CD14-positive monocyte (primary cell): ENCODE data around the gene PRCD. TPM values are rescaled to one million over a fixed set of nuclear protein-coding genes. Genes with fewer than 3 reads are reported as not detected.
A peak's percentile ranks its signal among the peaks of the same experiment; 100 is the strongest.

ENCODE experiments used
- DNase-seq, 3 donors: peaks; one replicate each; pipeline ENCODE4 v3.0.0-alpha.2; 2011 to 2022
- H2AFZ ChIP-seq: 2 replicates; pipeline ENCODE4 v1.6.0; 2012; ENCODE audit warnings: mild to moderate bottlenecking, low read depth, low read length, inconsistent platforms; ENCODE audit not compliant: insufficient read depth, poor library complexity, severe bottlenecking
- H3K27ac ChIP-seq, 2 donors: 1 replicate in 1 of 2; 2 replicates in 1 of 2; pipeline ENCODE4 v1.5.1; 2012 to 2013; ENCODE audit warnings: low read length in 2 of 2, control low read depth in 1 of 2, inconsistent platforms in 1 of 2, low read depth in 1 of 2, mild to moderate bottlenecking in 1 of 2
- H3K27me3 ChIP-seq, 2 donors: one replicate each; pipeline versions ENCODE4 v1.6.0 to v1.6.1; 2011 to 2013; ENCODE audit warnings: low read length in 2 of 2; ENCODE audit not compliant: control insufficient read depth in 2 of 2, insufficient read depth in 2 of 2
- H3K36me3 ChIP-seq, 2 donors: replicated peaks in 1 of 2; 1 replicate in 1 of 2; 2 replicates in 1 of 2; pipeline versions ENCODE4 v1.5.1 to v1.6.1; 2012 to 2013; ENCODE audit warnings: low read length in 2 of 2, control low read depth in 1 of 2, inconsistent platforms in 1 of 2, mild to moderate bottlenecking in 1 of 2; ENCODE audit not compliant: insufficient read depth in 2 of 2, control insufficient read depth in 1 of 2
- H3K4me1 ChIP-seq, 2 donors: 1 replicate in 1 of 2; 2 replicates in 1 of 2; pipeline versions ENCODE4 v1.5.1 to v1.6.1; 2012 to 2013; ENCODE audit warnings: low read length in 2 of 2, control low read depth in 1 of 2, inconsistent platforms in 1 of 2, mild to moderate bottlenecking in 1 of 2, moderate library complexity in 1 of 2; ENCODE audit not compliant: insufficient read depth in 2 of 2, control insufficient read depth in 1 of 2
- H3K4me2 ChIP-seq: replicated peaks from 2 replicates; pipeline ENCODE3; 2012; ENCODE audit warnings: low read length, moderate library complexity, mild to moderate bottlenecking; ENCODE audit not compliant: poor library complexity, severe bottlenecking; ENCODE audit errors: extremely low read depth
- H3K4me3 ChIP-seq, 3 experiments: fragments of 200-600 bp in 1 of 3; sonication (generic) in 1 of 3; replicated peaks in 1 of 3; 1 replicate in 2 of 3; 2 replicates in 1 of 3; pipeline ENCODE4 v1.5.1; 2011 to 2013; ENCODE audit warnings: low read length in 3 of 3, mild to moderate bottlenecking in 3 of 3, control low read depth in 2 of 3, low read depth in 2 of 3, inconsistent platforms in 1 of 3, moderate library complexity in 1 of 3
- H3K79me2 ChIP-seq: 2 replicates; pipeline ENCODE4 v1.6.0; 2012; ENCODE audit warnings: mild to moderate bottlenecking, control low read depth, inconsistent platforms, low read length, moderate library complexity; ENCODE audit not compliant: insufficient read depth
- H3K9ac ChIP-seq: 2 replicates; pipeline ENCODE4 v1.6.0; 2017; ENCODE audit warnings: low read length, mild to moderate bottlenecking; ENCODE audit not compliant: insufficient read depth, poor library complexity, severe bottlenecking
- H3K9me3 ChIP-seq, 2 donors: replicated peaks in 1 of 2; 1 replicate in 1 of 2; 2 replicates in 1 of 2; pipeline versions ENCODE4 v1.5.1 to v1.6.1; 2012 to 2013; ENCODE audit warnings: low read length in 2 of 2, control low read depth in 1 of 2; ENCODE audit not compliant: control insufficient read depth in 1 of 2, insufficient read depth in 1 of 2
- H4K20me1 ChIP-seq: 2 replicates; pipeline ENCODE4 v1.6.0; 2012; ENCODE audit warnings: mild to moderate bottlenecking, low read length, control low read depth, moderate library complexity; ENCODE audit not compliant: insufficient read depth
- H3K27ac Mint-ChIP-seq, 7 donors: one replicate each; pipeline ENCODE4 v1.8.0; 2020; ENCODE audit warnings: mild to moderate bottlenecking in 7 of 7, mixed read lengths in 7 of 7, moderate library complexity in 6 of 7, inconsistent platforms in 2 of 7
- H3K27me3 Mint-ChIP-seq, 3 donors: one replicate each; pipeline ENCODE4 v1.8.0; 2021 to 2022; ENCODE audit warnings: low read depth in 3 of 3, mild to moderate bottlenecking in 3 of 3, mixed read lengths in 3 of 3, moderate library complexity in 3 of 3, inconsistent platforms in 1 of 3
- H3K36me3 Mint-ChIP-seq, 2 donors: one replicate each; pipeline ENCODE4 v1.8.0; 2020; ENCODE audit warnings: mixed read lengths in 2 of 2, inconsistent platforms in 1 of 2, mild to moderate bottlenecking in 1 of 2
- H3K4me1 Mint-ChIP-seq: one replicate; pipeline ENCODE4 v1.8.0; 2020; ENCODE audit warnings: mild to moderate bottlenecking, mixed read lengths
- H3K4me3 Mint-ChIP-seq, 2 donors: one replicate each; pipeline ENCODE4 v1.8.0; 2020; ENCODE audit warnings: mild to moderate bottlenecking in 2 of 2, mixed read lengths in 2 of 2, moderate library complexity in 1 of 2
- H3K9me3 Mint-ChIP-seq, 7 donors: one replicate each; pipeline ENCODE4 v1.8.0; 2020 to 2022; ENCODE audit warnings: mixed read lengths in 7 of 7, mild to moderate bottlenecking in 6 of 7, moderate library complexity in 6 of 7, inconsistent platforms in 2 of 7
- CTCF ChIP-seq: fragments of 200-600 bp; IDR thresholded peaks from one replicate; pipeline ENCODE4 v1.8.0; 2022; ENCODE audit warnings: antibody characterized with exemption, mild to moderate bottlenecking
- WGBS: methylation state at CpG from one replicate; pipeline ENCODE4 v1.1.5; 2013; ENCODE audit warnings: missing lambda C conversion rate; ENCODE audit not compliant: insufficient coverage; 5-methylcytosine and 5-hydroxymethylcytosine counted together
- intact Hi-C, 2 donors: fragments of 100-400 bp; cut with micrococcal nuclease; formaldehyde crosslinking; loops; one replicate each; pipeline versions ENCODE4 v1.15.0 to v1.15.1; 2023
- polyA plus RNA-seq, 3 donors: library from polyadenylated mRNA; depleted of rRNA in 1 of 3; unstranded in 2 of 3; stranded (reverse) in 1 of 3; fragments of 300-500 nt in 2 of 3; fragments of >200 nt in 1 of 3; fragmentation: Illumina TruSeq in 2 of 3; gene quantifications; 1 replicate in 2 of 3; 2 replicates in 1 of 3; pipeline ENCODE4 v1.2.3, GENCODE V29; 2012 to 2021

The PRCD gene
- polyA plus RNA-seq, 3 donors: not detected

GRCh38 chr17:76538941-76539570 lies 788 bp upstream of the PRCD start:
- 98% methylated on average over 4 of the region's 9 CpGs for WGBS
- Mint-ChIP-seq H3K4me3 (peak overlapping the region in 1 of 2 donors; percentile 82), H3K27ac (no peak overlapping the region), H3K9me3 (peaks cover 0 to 6% (median 4%) of the 10 kb centered on the region in 7 donors), H3K36me3 (peaks cover 3 to 8% of the 10 kb centered on the region in 2 donors), H3K27me3 (peaks cover 58 to 80% (median 64%) of the 10 kb centered on the region in 3 donors), H3K4me1 (peaks cover 10% of the 10 kb centered on the region)
- Histone ChIP-seq H3K4me2 (no peak overlapping the region), H3K27ac (no peak overlapping the region), H3K9ac (no peak overlapping the region), H3K4me1 (peaks cover 13 to 20% of the 10 kb centered on the region in 2 donors), H3K27me3 (peaks cover 23 to 47% of the 10 kb centered on the region in 2 donors), H3K4me3 (no peak overlapping the region), H3K36me3 (no peaks in the 10 kb centered on the region), H2AFZ (no peak overlapping the region), H3K9me3 (peaks cover 0 to 12% of the 10 kb centered on the region in 2 donors), H3K79me2 (no peaks in the 10 kb centered on the region), H4K20me1 (no peaks in the 10 kb centered on the region)
- intact Hi-C loops: no loop called here
- no peak for TF ChIP-seq CTCF
- no peak for DNase-seq

GRCh38 chr17:76540381-76541300 lies 797 bp downstream of the PRCD start:
- Histone ChIP-seq H3K9me3 (peaks cover 0 to 12% of the 10 kb centered on the region in 2 donors), H4K20me1 (no peaks in the 10 kb centered on the region), H3K4me2 (peak overlapping the region; percentile 65), H3K9ac (no peak overlapping the region), H3K4me1 (peaks cover 13 to 20% of the 10 kb centered on the region in 2 donors), H2AFZ (peak overlapping the region; percentile 68), H3K27me3 (peaks cover 23 to 61% of the 10 kb centered on the region in 2 donors), H3K79me2 (no peaks in the 10 kb centered on the region), H3K36me3 (no peaks in the 10 kb centered on the region), H3K4me3 (peak overlapping the region in 2 of 3 experiments; percentile 28 to 62), H3K27ac (no peak overlapping the region)
- 21% methylated on average over 17 of the region's 27 CpGs for WGBS
- peaks cover 14% of the 10 kb centered on the region for H3K4me1 Mint-ChIP-seq
- no peak overlapping the region for H3K27ac Mint-ChIP-seq
- peaks cover 63 to 88% (median 71%) of the 10 kb centered on the region in 3 donors for H3K27me3 Mint-ChIP-seq
- intact Hi-C loops: no loop called here
- TF ChIP-seq CTCF: no peak
- H3K36me3 Mint-ChIP-seq: peaks cover 3 to 8% of the 10 kb centered on the region in 2 donors
- H3K4me3 Mint-ChIP-seq: peak overlapping the region; percentile 67 to 87
- H3K9me3 Mint-ChIP-seq: peaks cover 0 to 6% (median 4%) of the 10 kb centered on the region in 7 donors
- DNase-seq: peak; percentile 78 to 88 (median 83)
